Thymus (tissue), 11 donors: ENCODE results near the gene PDZRN4. TPM values are rescaled to one million over a fixed set of nuclear protein-coding genes. Genes with fewer than 3 reads are reported as not detected.

Experiments used
- DNase-seq, 9 donors: peaks; one replicate each; pipeline ENCODE4 v3.0.0-alpha.2; 2013; ENCODE audit warnings: low spot score in 9 of 9, low read depth in 6 of 9, missing footprints in 1 of 9
- H3K27ac ChIP-seq, 2 donors: one replicate each; pipeline ENCODE4 v1.5.1; 2013; ENCODE audit warnings: control low read depth in 1 of 2, low read depth in 1 of 2, low read length in 1 of 2, mild to moderate bottlenecking in 1 of 2, moderate library complexity in 1 of 2
- H3K27me3 ChIP-seq, 2 donors: one replicate each; pipeline ENCODE4 v1.5.1; 2013; ENCODE audit warnings: low read length in 1 of 2; ENCODE audit not compliant: control insufficient read depth in 2 of 2, insufficient read depth in 1 of 2
- H3K36me3 ChIP-seq, 2 donors: one replicate each; pipeline ENCODE4 v1.5.1; 2013; ENCODE audit warnings: low read length in 1 of 2, mild to moderate bottlenecking in 1 of 2, moderate library complexity in 1 of 2; ENCODE audit not compliant: control insufficient read depth in 2 of 2, insufficient read depth in 2 of 2
- H3K4me1 ChIP-seq, 2 donors: one replicate each; pipeline ENCODE4 v1.5.1; 2013; ENCODE audit warnings: low read length in 2 of 2; ENCODE audit not compliant: control insufficient read depth in 2 of 2, insufficient read depth in 2 of 2
- H3K4me3 ChIP-seq, 2 donors: one replicate each; pipeline ENCODE4 v1.5.1; 2013; ENCODE audit warnings: low read length in 2 of 2, control low read depth in 1 of 2, mild to moderate bottlenecking in 1 of 2
- H3K9me3 ChIP-seq, 2 donors: one replicate each; pipeline ENCODE4 v1.5.1; 2013; ENCODE audit warnings: low read length in 1 of 2, mild to moderate bottlenecking in 1 of 2; ENCODE audit not compliant: control insufficient read depth in 2 of 2, insufficient read depth in 1 of 2
- WGBS: extraction: QIAGEN DNeasy Blood & Tissue Kit; methylation state at CpG from one replicate; pipeline ENCODE4 v1.1.7; 2013; 5-methylcytosine and 5-hydroxymethylcytosine counted together
- polyA plus RNA-seq: library from polyadenylated mRNA; stranded (reverse); fragments of 200-250 nt; gene quantifications from one replicate; pipeline ENCODE4 v1.2.3, GENCODE V29; 2013
- total RNA-seq: library from RNA; stranded (reverse); fragments of 120-200 nt; gene quantifications from one replicate; pipeline ENCODE4 v1.2.4, GENCODE V29; 2013
- donor health status: healthy.

Gene PDZRN4
- total and polyA plus RNA-seq, 2 donors = 0.14 to 0.48 TPM

- DNase-seq = no peak
- no peaks in the 10 kb centered on the region for H3K36me3 ChIP-seq
- H3K4me3 ChIP-seq = no peak overlapping the region
- no peak overlapping the region for H3K27ac ChIP-seq
- 94% methylated on average over 1 of the region's 1 CpG for WGBS
- no peaks in the 10 kb centered on the region for H3K9me3 ChIP-seq
- H3K4me1 ChIP-seq = no peaks in the 10 kb centered on the region
- H3K27me3 ChIP-seq = no peaks in the 10 kb centered on the region
Observed at GRCh38 chr12:41206298-41206697, 18.2 kb downstream of the PDZRN4 start.

- no peaks in the 10 kb centered on the region for H3K4me1 ChIP-seq
- 94% methylated on average over 3 of the region's 3 CpGs for WGBS
- no peak for DNase-seq
- no peak overlapping the region for H3K27ac ChIP-seq
- H3K9me3 ChIP-seq = no peaks in the 10 kb centered on the region
- H3K36me3 ChIP-seq = no peaks in the 10 kb centered on the region
- H3K4me3 ChIP-seq = no peak overlapping the region
- H3K27me3 ChIP-seq = no peaks in the 10 kb centered on the region
Observed at GRCh38 chr12:41211448-41211847, 23.3 kb downstream of the PDZRN4 start.

GRCh38 chr12:41212625-41213024, 24.5 kb downstream of the PDZRN4 start:
- Histone ChIP-seq H3K27ac (no peak overlapping the region), H3K36me3 (no peaks in the 10 kb centered on the region), H3K4me1 (no peaks in the 10 kb centered on the region), H3K9me3 (no peaks in the 10 kb centered on the region), H3K27me3 (no peaks in the 10 kb centered on the region), H3K4me3 (no peak overlapping the region)
- DNase-seq = no peak
- WGBS = 68% methylated on average over 2 of the region's 2 CpGs

- Histone ChIP-seq H3K4me1 (no peaks in the 10 kb centered on the region), H3K9me3 (no peaks in the 10 kb centered on the region), H3K4me3 (no peak overlapping the region), H3K27ac (no peak overlapping the region), H3K36me3 (no peaks in the 10 kb centered on the region), H3K27me3 (no peaks in the 10 kb centered on the region)
- no peak for DNase-seq
- 89% methylated on average over 7 of the region's 7 CpGs for WGBS
Observed at GRCh38 chr12:41213107-41213506, 25.0 kb downstream of the PDZRN4 start.

- H3K36me3 ChIP-seq = no peaks in the 10 kb centered on the region
Observed at GRCh38 chr12:41213648-41214047, 25.5 kb downstream of the PDZRN4 start.

GRCh38 chr12:41217727-41218126, 29.6 kb downstream of the PDZRN4 start:
- 97% methylated on average over 1 of the region's 1 CpG for WGBS

More at GRCh38 chr12:41213648-41214047, 25.5 kb downstream of the PDZRN4 start:
- Histone ChIP-seq H3K27me3 (no peaks in the 10 kb centered on the region), H3K4me1 (no peaks in the 10 kb centered on the region), H3K27ac (no peak overlapping the region), H3K4me3 (no peak overlapping the region), H3K9me3 (no peaks in the 10 kb centered on the region)
- DNase-seq = no peak
- 90% methylated on average over 3 of the region's 3 CpGs for WGBS

DNA sequence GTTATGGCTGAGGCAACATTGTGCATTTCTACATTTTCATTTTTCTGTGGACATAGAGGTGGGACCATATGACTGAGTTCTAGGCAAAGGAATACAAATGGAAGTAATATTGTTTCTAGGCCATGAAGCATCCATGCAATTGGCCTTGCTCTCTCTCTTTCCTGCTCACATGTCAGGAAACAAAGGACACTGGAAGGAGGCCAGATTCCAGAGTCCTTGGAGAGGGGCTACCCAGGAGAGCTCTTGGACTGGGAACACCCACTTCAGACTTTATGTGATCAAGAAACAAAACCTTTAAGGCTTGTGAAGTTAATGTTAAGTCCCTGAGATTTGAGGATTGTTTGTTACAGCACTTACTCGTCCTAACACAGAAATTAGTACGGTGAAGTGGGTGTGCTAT, 32.8 kb downstream of the PDZRN4 start:
- no peak for DNase-seq
- no peaks in the 10 kb centered on the region for H3K4me1 ChIP-seq
- H3K9me3 ChIP-seq = no peaks in the 10 kb centered on the region
- 79% methylated on average over 2 of the region's 2 CpGs for WGBS
- no peaks in the 10 kb centered on the region for H3K36me3 ChIP-seq
- no peak overlapping the region for H3K27ac ChIP-seq
- no peak overlapping the region for H3K4me3 ChIP-seq
- H3K27me3 ChIP-seq = no peaks in the 10 kb centered on the region

More at GRCh38 chr12:41217727-41218126, 29.6 kb downstream of the PDZRN4 start:
- no peaks in the 10 kb centered on the region for H3K4me1 ChIP-seq
- no peaks in the 10 kb centered on the region for H3K36me3 ChIP-seq
- no peak overlapping the region for H3K27ac ChIP-seq
- no peak for DNase-seq
- H3K27me3 ChIP-seq = no peaks in the 10 kb centered on the region
- no peaks in the 10 kb centered on the region for H3K9me3 ChIP-seq
- H3K4me3 ChIP-seq = no peak overlapping the region

GRCh38 chr12:41221491-41221890, 33.4 kb downstream of the PDZRN4 start:
- Histone ChIP-seq H3K9me3 (no peaks in the 10 kb centered on the region), H3K27me3 (no peaks in the 10 kb centered on the region), H3K4me3 (no peak overlapping the region), H3K27ac (no peak overlapping the region), H3K36me3 (no peaks in the 10 kb centered on the region), H3K4me1 (no peaks in the 10 kb centered on the region)
- 52% methylated on average over 4 of the region's 4 CpGs for WGBS
- DNase-seq = no peak

DNA sequence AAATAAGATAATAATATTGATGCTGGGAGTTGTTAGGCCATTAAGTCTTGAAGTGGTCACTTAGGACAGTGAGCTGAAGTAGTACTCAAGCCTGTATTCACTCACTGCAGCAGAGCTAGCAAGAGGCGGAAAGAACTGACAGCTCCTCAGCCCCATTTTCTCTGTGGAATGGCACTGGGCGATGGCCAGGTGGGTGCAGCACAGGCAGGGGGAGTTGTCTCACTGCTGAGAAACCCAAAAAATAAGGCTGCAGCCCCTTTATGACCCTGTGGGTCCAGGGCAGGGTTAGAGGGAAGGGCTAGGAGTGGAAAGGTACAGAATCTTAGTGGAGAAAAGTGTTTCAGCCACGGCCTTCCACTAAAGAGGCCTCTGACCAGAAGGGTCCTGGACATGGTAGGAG, 35.5 kb downstream of the PDZRN4 start:
- no peak for DNase-seq
- Histone ChIP-seq H3K36me3 (no peaks in the 10 kb centered on the region), H3K4me3 (no peak overlapping the region), H3K9me3 (no peaks in the 10 kb centered on the region), H3K4me1 (no peaks in the 10 kb centered on the region), H3K27me3 (no peaks in the 10 kb centered on the region), H3K27ac (no peak overlapping the region)
- WGBS = 97% methylated on average over 3 of the region's 3 CpGs

GRCh38 chr12:41224066-41224465, 35.9 kb downstream of the PDZRN4 start:
- Histone ChIP-seq H3K4me3 (no peak overlapping the region), H3K27ac (no peak overlapping the region), H3K27me3 (no peaks in the 10 kb centered on the region), H3K36me3 (no peaks in the 10 kb centered on the region), H3K4me1 (no peaks in the 10 kb centered on the region), H3K9me3 (no peaks in the 10 kb centered on the region)
- WGBS = 87% methylated on average over 1 of the region's 1 CpG
- DNase-seq = no peak
